ENCODE results near the gene CLEC4E.

The CLEC4E gene

DNA sequence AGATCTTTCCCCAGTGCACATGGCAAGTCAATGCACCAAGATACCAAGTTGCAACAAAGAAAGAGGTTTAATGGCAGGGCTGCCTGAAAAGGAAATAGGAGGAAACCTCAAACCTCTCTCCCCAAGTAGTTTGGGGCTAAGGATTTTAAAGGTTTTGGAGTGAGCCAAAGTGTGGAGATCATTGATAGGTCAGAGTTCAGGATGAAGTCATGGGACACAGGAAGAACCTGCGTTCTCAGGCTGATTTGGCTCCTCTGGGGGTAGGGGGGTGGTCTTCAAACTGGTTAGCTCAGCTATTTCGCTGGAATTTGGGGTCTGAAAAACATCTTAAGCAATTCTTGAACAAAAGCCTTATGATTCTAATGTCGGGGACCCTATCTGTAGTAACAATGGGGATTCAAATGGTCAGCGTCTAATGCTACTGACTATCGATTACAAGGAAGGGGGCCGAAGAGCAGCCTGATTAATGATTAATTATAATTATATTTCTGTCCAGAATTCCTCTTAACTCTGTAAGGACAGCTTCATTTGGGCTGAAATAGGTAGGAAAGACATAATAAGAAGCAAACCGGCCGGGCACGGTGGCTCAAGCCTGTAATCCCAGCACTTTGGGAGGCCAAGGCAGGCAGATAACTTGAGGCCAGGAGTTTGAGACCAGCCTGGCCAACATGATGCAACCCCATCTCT lies 40.5 kb upstream of the CLEC4E start:
- H3K9me3 ChIP-seq (replicated peaks; ENCODE audit: insufficient read depth, low read length): no peaks in the 10 kb centered on the region
- H2AFZ ChIP-seq (ENCODE audit: low read length): no peak overlapping the region
- H3F3A ChIP-seq (ENCODE audit: insufficient read depth, low read length): no peaks in the 10 kb centered on the region
- no peak overlapping the region for H3K9ac ChIP-seq (ENCODE audit: low read length)
- no peaks in the 10 kb centered on the region for H4K20me1 ChIP-seq (ENCODE audit: insufficient read depth, low read length)
- H3K4me3 ChIP-seq (ENCODE audit: low read length): no peak overlapping the region
- no peaks in the 10 kb centered on the region for H3K4me1 ChIP-seq (ENCODE audit: low read length)
- no peak overlapping the region for H3K27ac ChIP-seq (ENCODE audit: low read length)
- no peak for DNase-seq
- TF ChIP-seq EZH2 (optimal IDR thresholded peaks at IDR 0.05; ENCODE audit: low read depth, low read length): no peak
- TF ChIP-seq, protein P1, sequence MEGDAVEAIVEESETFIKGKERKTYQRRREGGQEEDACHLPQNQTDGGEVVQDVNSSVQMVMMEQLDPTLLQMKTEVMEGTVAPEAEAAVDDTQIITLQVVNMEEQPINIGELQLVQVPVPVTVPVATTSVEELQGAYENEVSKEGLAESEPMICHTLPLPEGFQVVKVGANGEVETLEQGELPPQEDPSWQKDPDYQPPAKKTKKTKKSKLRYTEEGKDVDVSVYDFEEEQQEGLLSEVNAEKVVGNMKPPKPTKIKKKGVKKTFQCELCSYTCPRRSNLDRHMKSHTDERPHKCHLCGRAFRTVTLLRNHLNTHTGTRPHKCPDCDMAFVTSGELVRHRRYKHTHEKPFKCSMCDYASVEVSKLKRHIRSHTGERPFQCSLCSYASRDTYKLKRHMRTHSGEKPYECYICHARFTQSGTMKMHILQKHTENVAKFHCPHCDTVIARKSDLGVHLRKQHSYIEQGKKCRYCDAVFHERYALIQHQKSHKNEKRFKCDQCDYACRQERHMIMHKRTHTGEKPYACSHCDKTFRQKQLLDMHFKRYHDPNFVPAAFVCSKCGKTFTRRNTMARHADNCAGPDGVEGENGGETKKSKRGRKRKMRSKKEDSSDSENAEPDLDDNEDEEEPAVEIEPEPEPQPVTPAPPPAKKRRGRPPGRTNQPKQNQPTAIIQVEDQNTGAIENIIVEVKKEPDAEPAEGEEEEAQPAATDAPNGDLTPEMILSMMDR (IDR thresholded peaks at IDR 0.05; ENCODE audit: low read length): no peak
- TF ChIP-seq EZH2phosphoT487 (IDR thresholded peaks at IDR 0.05; ENCODE audit: low read length): no peak
- H3K4me2 ChIP-seq (ENCODE audit: low read depth, low read length): no peak overlapping the region
- H3K9me2 ChIP-seq (replicated peaks; ENCODE audit: insufficient read depth, low read length): no peaks in the 10 kb centered on the region
- no peaks in the 10 kb centered on the region for H3K27me3 ChIP-seq (replicated peaks; ENCODE audit: insufficient read depth, low read length)
- H3K36me3 ChIP-seq (replicated peaks; ENCODE audit: insufficient read depth, low read length): no peaks in the 10 kb centered on the region
- no peaks in the 10 kb centered on the region for H3K79me2 ChIP-seq (ENCODE audit: low read length)

DNA sequence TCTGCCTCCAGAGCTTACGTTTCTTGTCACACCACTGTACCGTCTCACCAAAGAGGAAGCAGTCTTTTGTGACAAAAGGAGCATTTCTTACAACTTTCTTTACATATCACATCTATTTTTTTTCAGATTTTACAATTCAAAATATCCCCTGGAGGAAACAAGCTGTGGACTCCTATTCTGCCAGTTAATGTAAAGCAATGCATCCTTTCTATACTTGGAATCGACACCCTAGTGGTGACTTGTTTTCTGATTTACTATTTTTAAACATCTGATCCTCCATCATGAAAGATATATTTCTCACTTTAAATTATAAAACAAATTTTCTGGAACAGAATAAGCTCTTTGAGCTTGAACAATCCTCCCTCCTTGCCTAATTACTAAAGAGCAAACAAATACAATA lies 37.2 kb upstream of the CLEC4E start:
- no peaks in the 10 kb centered on the region for H3K4me1 ChIP-seq (ENCODE audit: low read length)
- no peaks in the 10 kb centered on the region for H3K9me3 ChIP-seq (replicated peaks; ENCODE audit: insufficient read depth, low read length)
- no peaks in the 10 kb centered on the region for H3K9me2 ChIP-seq (replicated peaks; ENCODE audit: insufficient read depth, low read length)
- no peaks in the 10 kb centered on the region for H3F3A ChIP-seq (ENCODE audit: insufficient read depth, low read length)
- DNase-seq: no peak
- H3K9ac ChIP-seq (ENCODE audit: low read length): no peak overlapping the region
- TF ChIP-seq EZH2 (optimal IDR thresholded peaks at IDR 0.05; ENCODE audit: low read depth, low read length): no peak
- no peak for TF ChIP-seq EZH2phosphoT487 (IDR thresholded peaks at IDR 0.05; ENCODE audit: low read length)
- TF ChIP-seq, protein P1 (IDR thresholded peaks at IDR 0.05; ENCODE audit: low read length): no peak
- no peak overlapping the region for H3K27ac ChIP-seq (ENCODE audit: low read length)
- no peak overlapping the region for H3K4me2 ChIP-seq (ENCODE audit: low read depth, low read length)
- H3K36me3 ChIP-seq (replicated peaks; ENCODE audit: insufficient read depth, low read length): no peaks in the 10 kb centered on the region
- H3K4me3 ChIP-seq (ENCODE audit: low read length): no peak overlapping the region
- no peaks in the 10 kb centered on the region for H3K79me2 ChIP-seq (ENCODE audit: low read length)
- H2AFZ ChIP-seq (ENCODE audit: low read length): no peak overlapping the region
- no peaks in the 10 kb centered on the region for H4K20me1 ChIP-seq (ENCODE audit: insufficient read depth, low read length)
- H3K27me3 ChIP-seq (replicated peaks; ENCODE audit: insufficient read depth, low read length): no peaks in the 10 kb centered on the region

GRCh38 chr12:8572507-8572906 lies 31.8 kb upstream of the CLEC4E start:
- Histone ChIP-seq H2AFZ (ENCODE audit: low read length) (no peak overlapping the region), H3K4me1 (ENCODE audit: low read length) (no peaks in the 10 kb centered on the region), H3F3A (ENCODE audit: insufficient read depth, low read length) (no peaks in the 10 kb centered on the region), H3K36me3 (replicated peaks; ENCODE audit: insufficient read depth, low read length) (no peaks in the 10 kb centered on the region), H3K4me3 (ENCODE audit: low read length) (no peak overlapping the region), H3K9ac (ENCODE audit: low read length) (no peak overlapping the region), H3K79me2 (ENCODE audit: low read length) (no peaks in the 10 kb centered on the region), H3K27ac (ENCODE audit: low read length) (no peak overlapping the region), H3K4me2 (ENCODE audit: low read depth, low read length) (no peak overlapping the region), H3K9me3 (replicated peaks; ENCODE audit: insufficient read depth, low read length) (no peaks in the 10 kb centered on the region), H3K27me3 (replicated peaks; ENCODE audit: insufficient read depth, low read length) (no peaks in the 10 kb centered on the region), H4K20me1 (ENCODE audit: insufficient read depth, low read length) (no peaks in the 10 kb centered on the region), H3K9me2 (replicated peaks; ENCODE audit: insufficient read depth, low read length) (no peaks in the 10 kb centered on the region)
- TF ChIP-seq, protein P1 (IDR thresholded peaks at IDR 0.05; ENCODE audit: low read length): no peak
- TF ChIP-seq EZH2phosphoT487 (IDR thresholded peaks at IDR 0.05; ENCODE audit: low read length) (no peak), EZH2 (optimal IDR thresholded peaks at IDR 0.05; ENCODE audit: low read depth, low read length) (no peak)
- DNase-seq: no peak

Measured in MM.1S (cell line).